ENCODE data around the gene ADIRF.

GRCh38 chr10:86955501-86956194 lies 12.6 kb upstream of the ADIRF start:
- TF ChIP-seq CTCF (IDR thresholded peaks at IDR 0.05 in 8 of 11, conservative IDR thresholded peaks at IDR 0.05 in 3 of 11) (no peak), POLR2A (IDR thresholded peaks at IDR 0.05) (no peak)

All from spleen (tissue), 7 donors.